Liver (tissue), 9 donors: ENCODE data around the gene BTBD9. TPM values are rescaled to one million over a fixed set of nuclear protein-coding genes. Genes with fewer than 3 reads are reported as not detected.

ENCODE experiments used
- DNase-seq: peaks from one replicate; pipeline ENCODE4 v3.0.0-alpha.2; 2017; ENCODE audit warnings: low spot score
- H3K27ac ChIP-seq, 2 donors: one replicate each; pipeline ENCODE4 v1.7.0; 2013; ENCODE audit warnings: inconsistent platforms in 2 of 2, low read length in 2 of 2, control low read depth in 1 of 2, low read depth in 1 of 2, mild to moderate bottlenecking in 1 of 2
- H3K27me3 ChIP-seq, 4 donors: one replicate each; pipeline versions ENCODE4 v1.6.1 to v1.7.0; 2013; ENCODE audit warnings: low read length in 3 of 4, inconsistent platforms in 1 of 4, mild to moderate bottlenecking in 1 of 4, moderate library complexity in 1 of 4; ENCODE audit not compliant: control insufficient read depth in 4 of 4, insufficient read depth in 4 of 4
- H3K36me3 ChIP-seq, 4 donors: one replicate each; pipeline versions ENCODE4 v1.6.1 to v1.7.0; 2013; ENCODE audit warnings: low read length in 3 of 4, mild to moderate bottlenecking in 3 of 4, low read depth in 1 of 4, moderate library complexity in 1 of 4; ENCODE audit not compliant: control insufficient read depth in 4 of 4, insufficient read depth in 3 of 4
- H3K4me1 ChIP-seq, 4 donors: one replicate each; pipeline versions ENCODE4 v1.6.1 to v1.7.0; 2013; ENCODE audit warnings: low read length in 3 of 4, mild to moderate bottlenecking in 3 of 4, moderate library complexity in 1 of 4; ENCODE audit not compliant: control insufficient read depth in 4 of 4, insufficient read depth in 4 of 4
- H3K4me3 ChIP-seq, 3 donors: one replicate each; pipeline versions ENCODE4 v1.6.1 to v1.7.0; 2013; ENCODE audit warnings: low read length in 3 of 3, control low read depth in 1 of 3, low read depth in 1 of 3, mild to moderate bottlenecking in 1 of 3
- H3K9ac ChIP-seq, 2 donors: one replicate each; pipeline ENCODE4 v1.7.0; 2013; ENCODE audit warnings: low read length in 2 of 2, mild to moderate bottlenecking in 2 of 2, moderate library complexity in 2 of 2, control low read depth in 1 of 2, low read depth in 1 of 2
- H3K9me3 ChIP-seq, 4 donors: one replicate each; pipeline versions ENCODE4 v1.6.1 to v1.7.0; 2013; ENCODE audit warnings: low read length in 3 of 4; ENCODE audit not compliant: control insufficient read depth in 4 of 4
- ATF3 ChIP-seq: IDR thresholded peaks from 2 replicates; pipeline ENCODE4 v1.6.1; 2016; ENCODE audit warnings: antibody characterized with exemption
- CTCF ChIP-seq: fragments of 150-350 bp; IDR thresholded peaks from 2 replicates; pipeline ENCODE4 v1.5.1; 2017; ENCODE audit warnings: improper control_type of control experiment, low read depth, low read length; ENCODE audit not compliant: missing input control
- EGR1 ChIP-seq, 2 donors: IDR thresholded peaks; 2 replicates each; pipeline ENCODE4 v1.6.1; 2016 to 2018; ENCODE audit warnings: antibody characterized with exemption in 2 of 2, low read depth in 2 of 2
- FOXA1 ChIP-seq: IDR thresholded peaks from 2 replicates; pipeline ENCODE4 v1.6.1; 2016; ENCODE audit warnings: antibody characterized with exemption
- FOXA2 ChIP-seq: IDR thresholded peaks from 2 replicates; pipeline ENCODE4 v1.6.1; 2016; ENCODE audit warnings: antibody characterized with exemption
- GABPA ChIP-seq, 2 donors: IDR thresholded peaks in 1 of 2; conservative IDR thresholded peaks in 1 of 2; 2 replicates each; pipeline ENCODE4 v1.6.1; 2016; ENCODE audit warnings: antibody characterized with exemption in 2 of 2, mild to moderate bottlenecking in 1 of 2, moderate library complexity in 1 of 2
- HNF4A ChIP-seq, 2 donors: conservative IDR thresholded peaks; 2 replicates each; pipeline ENCODE4 v1.6.1; 2016; ENCODE audit warnings: antibody characterized with exemption in 2 of 2, mild to moderate bottlenecking in 2 of 2
- HNF4G ChIP-seq: IDR thresholded peaks from 2 replicates; pipeline ENCODE4 v1.6.1; 2016; ENCODE audit warnings: antibody characterized with exemption
- JUND ChIP-seq, 2 donors: IDR thresholded peaks; 2 replicates each; pipeline ENCODE4 v1.6.1; 2016; ENCODE audit warnings: antibody characterized with exemption in 2 of 2
- MAX ChIP-seq: IDR thresholded peaks from 2 replicates; pipeline ENCODE4 v1.6.1; 2016; ENCODE audit warnings: antibody characterized with exemption
- NR2F2 ChIP-seq: IDR thresholded peaks from 2 replicates; pipeline ENCODE4 v1.6.1; 2016; ENCODE audit warnings: antibody characterized with exemption
- RAD21 ChIP-seq, 2 donors: IDR thresholded peaks; 2 replicates each; pipeline ENCODE4 v1.6.1; 2016; ENCODE audit warnings: antibody characterized with exemption in 2 of 2, mild to moderate bottlenecking in 2 of 2
- REST ChIP-seq: IDR thresholded peaks from 2 replicates; pipeline ENCODE4 v1.6.1; 2016; ENCODE audit warnings: antibody characterized with exemption, mild to moderate bottlenecking
- RXRA ChIP-seq, 2 donors: IDR thresholded peaks; 2 replicates each; pipeline ENCODE4 v1.6.1; 2017 to 2018; ENCODE audit warnings: antibody characterized with exemption in 2 of 2, mild to moderate bottlenecking in 1 of 2
- SP1 ChIP-seq: IDR thresholded peaks from 2 replicates; pipeline ENCODE4 v1.6.1; 2018; ENCODE audit warnings: antibody characterized with exemption, mild to moderate bottlenecking
- TAF1 ChIP-seq: conservative IDR thresholded peaks from 2 replicates; pipeline ENCODE4 v1.6.1; 2016; ENCODE audit warnings: antibody characterized with exemption, mild to moderate bottlenecking
- WGBS: extraction: QIAGEN DNeasy Blood & Tissue Kit; methylation state at CpG from one replicate; pipeline ENCODE4 v1.1.7; 2013; 5-methylcytosine and 5-hydroxymethylcytosine counted together
- polyA plus RNA-seq, 2 donors: library from polyadenylated mRNA; stranded (reverse) in 1 of 2; unstranded in 1 of 2; fragments of 200-250 nt in 1 of 2; fragments of >200 nt in 1 of 2; fragmentation: Nextera tagmentation in 1 of 2; extraction: Ambion mirVana in 1 of 2; gene quantifications; one replicate each; pipeline versions ENCODE4 v1.2.1 to v1.2.3, GENCODE V29; 2013 to 2015
- total RNA-seq, 2 donors: library from RNA; depleted of rRNA; stranded (reverse); fragments of >200 nt; gene quantifications; one replicate each; pipeline ENCODE4 v1.2.3, GENCODE V29; 2014
- donor health status: healthy.
- donor health status: healthy.
- donor health status: healthy.
- donor health status: healthy.
- donor health status: healthy.

The BTBD9 gene
- total and polyA plus RNA-seq, 4 donors: 2.0 to 12.4 (median 5.7) TPM

GRCh38 chr6:38244869-38245268, 394.9 kb downstream of the BTBD9 start (continued):
- TF ChIP-seq CTCF: no peak

GRCh38 chr6:38241200-38241871, 398.4 kb downstream of the BTBD9 start:
- 91% methylated on average over 7 of the region's 7 CpGs for WGBS

More at GRCh38 chr6:38241200-38241871, 398.4 kb downstream of the BTBD9 start:
- TF ChIP-seq ATF3 (no peak), JUND (IDR thresholded peaks at IDR 0.05) (no peak), HNF4G (no peak), NR2F2 (no peak), MAX (no peak), FOXA2 (no peak), EGR1 (IDR thresholded peaks at IDR 0.05; ENCODE audit: low read depth in 2 of 2) (no peak), TAF1 (no peak), SP1 (no peak), GABPA (IDR thresholded peaks at IDR 0.05 in 1 of 2, conservative IDR thresholded peaks at IDR 0.05 in 1 of 2) (no peak), RAD21 (IDR thresholded peaks at IDR 0.05) (no peak), REST (no peak), HNF4A (conservative IDR thresholded peaks at IDR 0.05) (no peak), FOXA1 (no peak), RXRA (IDR thresholded peaks at IDR 0.05) (no peak)
- DNase-seq: no peak
- H3K9me3 ChIP-seq: no peaks in the 10 kb centered on the region
- H3K4me3 ChIP-seq: no peak overlapping the region
- no peaks in the 10 kb centered on the region for H3K36me3 ChIP-seq
- H3K27me3 ChIP-seq: no peaks in the 10 kb centered on the region
- H3K27ac ChIP-seq: no peak overlapping the region
- no peaks in the 10 kb centered on the region for H3K4me1 ChIP-seq
- no peak overlapping the region for H3K9ac ChIP-seq
